Spleen (tissue), 7 donors: Measurements from ENCODE around the gene MBD5.

Source experiments
- POLR2A ChIP-seq, 3 donors: fragments of 450-650 bp; IDR thresholded peaks; one replicate each; pipeline ENCODE4 v1.5.1; 2017; ENCODE audit warnings: antibody characterized with exemption in 3 of 3, mild to moderate bottlenecking in 1 of 3
- POLR2AphosphoS5 ChIP-seq, 3 donors: sonication (generic); formaldehyde crosslinking; IDR thresholded peaks; one replicate each; pipeline ENCODE4 v1.5.1; 2017; ENCODE audit warnings: antibody characterized with exemption in 3 of 3
- TF ChIP-seq, protein P1 (sequence below), 11 experiments: fragments of 200-600 bp in 7 of 11; fragments of 450-650 bp in 4 of 11; sonication (generic) in 4 of 11; IDR thresholded peaks in 8 of 11; conservative IDR thresholded peaks in 3 of 11; 1 replicate in 7 of 11; 2 replicates in 4 of 11; pipeline versions ENCODE4 v1.4.0 to v1.8.0; 2016 to 2021; ENCODE audit warnings: antibody characterized with exemption in 11 of 11, inconsistent platforms in 4 of 11, mild to moderate bottlenecking in 1 of 11
- donor health status: DM: no; HTN: no; CAD: no; lungs with moderate emphysema.
- donor health status: DM: no; HTN: no; CAD: no.
- donor health status: DM: no; HTN: no; CAD: no.

DNA sequence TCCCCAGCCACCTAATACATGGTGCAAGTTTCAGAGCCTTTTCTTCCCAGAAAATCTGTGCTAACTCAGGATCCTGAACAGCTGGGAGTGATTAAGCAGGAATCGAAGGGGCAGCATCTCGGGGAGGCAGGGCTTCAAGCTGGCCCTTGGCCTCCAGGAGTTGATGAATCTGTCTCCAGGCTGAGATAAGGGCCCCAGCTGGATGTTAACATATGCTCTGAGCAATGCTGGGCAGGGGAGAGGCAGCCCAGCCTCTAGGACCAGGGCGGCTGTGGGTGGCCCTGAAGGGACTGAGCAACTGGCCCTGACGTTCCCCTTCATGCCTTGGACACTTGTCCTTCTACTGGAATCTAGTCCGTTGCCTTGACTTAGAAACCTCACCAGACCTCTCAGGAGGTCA, 539.6 kb downstream of the MBD5 start:
- no peak for TF ChIP-seq POLR2A (IDR thresholded peaks at IDR 0.05)
- TF ChIP-seq, protein P1, sequence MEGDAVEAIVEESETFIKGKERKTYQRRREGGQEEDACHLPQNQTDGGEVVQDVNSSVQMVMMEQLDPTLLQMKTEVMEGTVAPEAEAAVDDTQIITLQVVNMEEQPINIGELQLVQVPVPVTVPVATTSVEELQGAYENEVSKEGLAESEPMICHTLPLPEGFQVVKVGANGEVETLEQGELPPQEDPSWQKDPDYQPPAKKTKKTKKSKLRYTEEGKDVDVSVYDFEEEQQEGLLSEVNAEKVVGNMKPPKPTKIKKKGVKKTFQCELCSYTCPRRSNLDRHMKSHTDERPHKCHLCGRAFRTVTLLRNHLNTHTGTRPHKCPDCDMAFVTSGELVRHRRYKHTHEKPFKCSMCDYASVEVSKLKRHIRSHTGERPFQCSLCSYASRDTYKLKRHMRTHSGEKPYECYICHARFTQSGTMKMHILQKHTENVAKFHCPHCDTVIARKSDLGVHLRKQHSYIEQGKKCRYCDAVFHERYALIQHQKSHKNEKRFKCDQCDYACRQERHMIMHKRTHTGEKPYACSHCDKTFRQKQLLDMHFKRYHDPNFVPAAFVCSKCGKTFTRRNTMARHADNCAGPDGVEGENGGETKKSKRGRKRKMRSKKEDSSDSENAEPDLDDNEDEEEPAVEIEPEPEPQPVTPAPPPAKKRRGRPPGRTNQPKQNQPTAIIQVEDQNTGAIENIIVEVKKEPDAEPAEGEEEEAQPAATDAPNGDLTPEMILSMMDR (IDR thresholded peaks at IDR 0.05 in 8 of 11, conservative IDR thresholded peaks at IDR 0.05 in 3 of 11), result no peak
- TF ChIP-seq POLR2AphosphoS5 (IDR thresholded peaks at IDR 0.05), result no peak
